ENCODE measurements around the gene RND3.

RND3 gene

DNA sequence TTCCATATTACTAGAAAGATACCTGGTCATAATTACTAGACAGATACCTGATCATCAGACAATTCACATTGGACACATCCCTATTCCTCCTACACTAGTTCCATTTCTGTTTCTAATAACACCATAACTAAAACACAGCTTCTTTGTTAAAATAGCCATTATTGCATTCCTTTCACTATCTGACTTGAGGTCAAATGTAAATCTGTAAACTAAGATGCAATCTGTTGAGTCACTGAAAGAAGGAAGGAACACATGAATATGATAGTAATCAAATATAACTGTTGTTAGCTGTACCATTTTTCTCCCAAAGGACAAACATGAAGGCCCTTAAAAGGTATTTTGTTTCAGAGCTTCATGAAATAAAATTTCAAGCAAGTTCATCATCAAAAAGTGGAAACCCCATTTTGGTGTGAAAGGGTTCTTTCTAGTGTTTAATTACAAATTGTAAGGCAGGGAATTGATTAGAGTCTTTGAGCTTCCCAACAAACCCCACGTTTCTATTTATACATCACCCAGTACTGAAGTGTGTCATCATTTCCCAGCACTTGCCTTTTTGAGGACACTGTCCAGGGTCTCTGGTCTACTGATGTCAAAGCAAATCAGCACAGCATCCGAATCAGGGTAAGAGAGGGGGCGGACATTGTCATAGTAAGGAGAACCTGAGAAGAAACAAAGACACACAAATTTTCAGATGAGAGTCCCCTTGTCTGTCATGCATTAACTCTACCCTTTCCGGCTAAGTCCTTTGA lies 13.0 kb downstream of the RND3 start:
- DNase-seq, result no peak

GRCh38 chr2:150473767-150474166 lies 13.7 kb downstream of the RND3 start:
- no peak for DNase-seq

GRCh38 chr2:150472511-150472899 lies 15.0 kb downstream of the RND3 start:
- peak; percentile 64 to 87 (median 69) for DNase-seq

GRCh38 chr2:150471813-150472510 lies 15.5 kb downstream of the RND3 start:
- no peak for DNase-seq

DNA sequence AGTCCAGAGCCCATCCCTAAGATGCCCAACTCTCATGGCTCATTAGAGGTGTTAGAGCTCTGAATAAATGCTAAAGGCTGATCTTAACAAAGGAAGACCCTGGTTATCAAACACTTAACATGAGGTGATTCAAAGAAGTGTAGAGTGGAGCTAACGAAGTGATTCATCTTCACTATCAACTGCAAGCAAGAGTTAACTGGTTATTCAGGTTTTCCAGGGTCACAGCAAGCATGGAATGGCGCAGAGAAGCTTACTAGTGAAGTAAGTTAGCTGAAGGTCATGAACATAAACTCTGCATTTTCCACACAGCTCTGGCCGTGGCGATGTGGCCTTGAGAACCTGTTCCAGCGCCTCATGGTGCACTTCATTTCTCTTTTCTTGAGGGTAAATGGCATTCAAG lies 17.0 kb downstream of the RND3 start:
- DNase-seq, result no peak

DNA sequence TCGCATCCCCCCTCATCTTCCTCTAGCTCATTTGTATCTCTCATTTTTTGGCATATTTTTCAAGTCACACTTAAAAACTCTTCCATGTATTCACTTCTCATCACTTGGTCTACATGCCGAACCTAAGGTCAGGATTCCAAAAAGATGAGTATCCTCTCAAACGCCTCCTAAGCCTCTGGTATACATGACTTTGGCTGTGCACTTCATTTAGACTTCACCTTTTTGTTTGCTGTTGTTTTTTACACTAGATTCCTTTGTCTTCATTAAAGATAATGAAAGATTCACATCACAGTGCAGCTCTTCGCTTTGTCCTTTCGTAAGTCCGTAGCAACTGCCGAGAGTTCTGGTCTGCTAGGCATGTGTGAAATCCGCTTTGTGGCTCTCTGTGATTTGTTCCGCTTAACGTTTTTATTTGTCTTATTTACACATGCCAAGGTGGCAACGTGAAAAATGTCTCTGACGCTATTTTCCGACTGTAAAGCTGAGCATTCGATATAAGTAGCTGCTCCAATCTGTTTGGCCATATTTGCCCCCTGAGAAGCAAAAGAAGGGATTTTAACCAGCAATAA lies 17.7 kb downstream of the RND3 start:
- DNase-seq, result no peak

GRCh38 chr2:150468350-150468960 lies 19.0 kb downstream of the RND3 start:
- DNase-seq, result no peak

DNA sequence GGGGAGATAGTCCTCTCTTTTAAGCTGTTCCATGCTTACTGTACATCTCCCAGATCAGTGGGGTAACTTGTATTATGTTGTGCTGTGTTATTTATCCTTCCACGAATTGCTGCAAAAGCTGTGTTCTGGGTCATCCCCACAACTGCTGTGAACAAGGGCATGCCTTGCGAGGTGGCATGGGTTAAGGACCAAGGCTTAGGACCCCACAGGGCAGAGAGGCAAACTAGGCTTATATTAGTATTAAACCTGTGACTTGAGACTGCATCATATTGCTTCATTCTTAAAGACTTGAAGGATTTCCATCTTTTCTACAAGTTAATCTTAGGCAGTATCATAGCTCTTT lies 19.9 kb downstream of the RND3 start:
- DNase-seq, result no peak

GRCh38 chr2:150466741-150467620 lies 20.5 kb downstream of the RND3 start:
- DNase-seq, result peak in 1 of 3 donors; percentile 53

DNA sequence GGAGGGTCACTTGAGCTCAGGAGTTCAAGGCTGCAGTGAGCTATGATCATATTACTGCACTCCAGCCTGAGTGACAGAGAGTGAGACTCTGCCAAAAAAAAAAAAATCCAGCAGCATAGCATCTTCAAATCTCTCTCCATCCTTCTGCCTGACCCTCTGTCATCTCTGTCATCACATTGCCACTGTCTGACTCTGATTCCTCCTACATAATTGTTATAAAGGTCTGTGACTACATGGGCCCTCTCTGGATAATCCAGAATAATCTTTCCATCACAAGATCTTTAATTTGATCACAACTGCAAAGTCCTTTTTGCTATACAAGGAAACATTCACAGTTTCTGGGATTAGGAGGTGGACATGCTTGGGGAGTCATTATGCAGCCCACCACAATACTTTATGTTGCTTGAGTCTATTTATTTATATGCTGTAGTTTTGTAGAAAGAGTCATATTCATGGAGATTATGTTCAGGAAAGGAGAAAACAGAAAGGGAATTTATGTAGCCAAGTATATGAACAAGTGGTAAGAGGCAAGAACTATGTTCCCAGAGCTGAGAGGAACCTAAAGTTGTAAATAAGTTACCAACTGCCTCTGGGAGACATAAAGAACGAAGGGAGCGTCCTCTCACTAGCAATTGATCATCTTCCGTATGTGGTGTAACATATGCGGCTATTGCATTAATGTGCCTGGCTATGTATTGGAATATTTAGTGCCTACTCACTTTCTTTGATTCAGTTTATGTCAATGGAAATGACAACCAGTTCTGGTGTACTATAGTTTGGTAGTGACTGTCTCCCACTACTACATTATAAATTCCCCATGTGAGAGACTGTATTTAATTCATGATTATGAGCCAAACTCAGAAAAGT lies 21.5 kb downstream of the RND3 start:
- DNase-seq, result no peak

- no peak for DNase-seq
Observed at GRCh38 chr2:150464986-150465385, 22.5 kb downstream of the RND3 start.

DNA sequence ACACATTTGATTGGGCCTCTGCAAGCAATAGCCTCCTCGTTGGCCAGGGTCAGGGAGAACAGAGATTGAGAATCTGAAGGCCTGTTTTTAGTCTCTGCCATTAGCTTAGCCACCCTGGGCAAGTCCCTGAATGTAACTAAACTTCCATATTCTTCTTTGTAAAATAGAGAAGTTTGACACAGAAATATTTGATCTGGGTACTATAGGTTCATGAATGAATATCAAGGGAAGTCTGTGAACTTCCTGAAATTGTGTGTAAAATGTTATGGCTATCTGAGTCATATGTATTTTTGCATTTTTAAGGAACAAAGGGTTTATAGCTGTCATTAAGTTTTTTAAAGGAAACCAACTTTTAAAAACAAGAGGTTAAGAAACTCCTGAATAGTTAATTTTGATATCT lies 23.2 kb downstream of the RND3 start:
- DNase-seq, result peak; percentile 39 to 84 (median 72)

DNA sequence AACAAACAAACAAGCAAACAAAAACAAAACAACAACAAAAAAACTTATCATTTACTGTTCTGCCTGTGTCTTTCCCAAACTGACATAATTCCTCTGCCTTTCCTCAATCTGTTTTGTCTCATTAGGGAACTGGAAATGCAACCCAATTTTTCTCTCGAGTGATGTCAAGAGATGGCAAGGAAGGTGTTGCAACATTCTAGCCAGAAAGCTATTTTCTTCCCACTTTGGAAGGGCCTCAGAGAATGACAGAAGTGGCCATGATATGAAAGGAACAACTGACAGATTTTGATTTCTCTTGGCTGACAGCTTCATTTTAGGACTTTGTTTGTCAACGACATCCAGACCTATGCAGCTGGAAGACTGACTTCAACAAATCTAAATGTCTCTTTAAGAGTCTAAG lies 24.7 kb downstream of the RND3 start:
- DNase-seq, result peak; percentile 20 to 64 (median 39)

GRCh38 chr2:150459281-150459680 lies 28.2 kb downstream of the RND3 start:
- DNase-seq, result no peak

DNA sequence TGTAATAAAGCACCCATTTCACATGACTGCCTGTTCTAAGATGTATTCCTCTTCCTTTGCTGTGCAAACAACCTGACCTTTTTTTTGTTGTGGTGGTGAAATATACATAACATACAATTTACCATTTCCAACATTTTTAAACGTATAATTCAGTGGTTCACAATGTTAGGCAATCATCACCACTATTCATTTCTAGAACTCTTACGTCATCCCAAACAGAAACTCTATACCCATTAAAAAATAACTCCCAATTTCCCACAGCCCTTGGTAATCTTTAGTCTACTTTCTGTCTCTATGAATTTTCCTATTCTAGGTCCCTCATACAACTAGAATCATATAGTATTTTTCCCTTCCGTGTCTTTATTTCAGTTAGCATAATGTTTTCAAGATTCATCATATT lies 36.7 kb downstream of the RND3 start:
- no peak for DNase-seq

DNA sequence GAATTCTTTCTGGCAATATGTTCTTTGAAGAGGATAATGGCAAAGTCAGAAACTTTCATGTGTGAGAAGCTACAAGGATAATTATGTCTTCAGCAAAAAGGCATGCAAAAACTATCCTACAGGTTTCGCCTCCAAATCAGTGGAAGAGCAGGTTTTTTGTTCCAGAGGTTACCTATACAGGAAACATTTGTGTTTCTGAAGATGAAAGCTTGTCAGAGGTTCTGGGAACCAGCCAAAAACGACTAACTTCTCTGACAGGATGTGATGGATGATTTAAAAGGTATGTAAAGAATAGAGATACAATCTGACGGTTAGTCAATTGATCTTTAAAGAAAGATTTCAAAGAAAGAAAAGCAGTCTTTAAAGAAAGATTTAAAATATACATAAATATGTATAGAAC lies 37.6 kb downstream of the RND3 start:
- no peak for DNase-seq

DNA sequence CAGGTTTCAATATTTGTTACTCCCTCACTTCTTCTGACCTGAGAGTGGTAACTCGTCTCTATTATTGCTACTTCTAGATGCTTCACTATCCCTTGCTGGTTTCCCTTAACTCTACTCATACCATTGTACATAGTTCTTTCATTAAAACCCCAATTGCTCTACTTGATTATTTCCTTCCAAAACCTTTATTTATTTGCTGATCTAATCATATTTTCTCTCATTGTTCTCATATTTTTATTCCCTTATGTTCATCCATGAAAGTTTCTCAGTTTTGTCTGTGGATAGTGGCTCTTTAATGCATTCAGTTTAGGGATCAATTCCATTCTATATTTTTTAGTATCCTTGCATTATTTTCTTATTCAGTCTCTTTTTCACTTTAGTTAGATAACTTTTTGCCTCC lies 42.1 kb downstream of the RND3 start:
- no peak for DNase-seq

DNA sequence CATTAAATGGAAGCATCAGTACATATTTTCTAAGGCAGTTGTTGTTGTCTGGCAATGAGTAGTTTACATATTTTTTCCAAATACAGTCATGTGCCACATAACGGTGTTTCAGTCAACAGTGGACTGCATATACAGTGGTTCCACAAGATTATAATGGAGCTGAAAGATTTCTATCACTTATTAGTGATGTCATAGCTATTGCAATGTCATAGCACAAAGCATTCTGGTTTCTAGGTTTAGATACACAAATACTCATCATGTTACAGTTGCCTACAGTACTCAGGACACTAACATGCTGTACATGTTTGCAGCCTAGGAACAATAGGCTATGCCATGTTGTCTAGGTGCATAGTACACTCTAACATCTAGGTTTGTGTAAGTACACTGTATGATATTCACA lies 45.0 kb downstream of the RND3 start:
- no peak for DNase-seq

GRCh38 chr2:150441784-150442183 lies 45.7 kb downstream of the RND3 start:
- DNase-seq, result no peak

DNA sequence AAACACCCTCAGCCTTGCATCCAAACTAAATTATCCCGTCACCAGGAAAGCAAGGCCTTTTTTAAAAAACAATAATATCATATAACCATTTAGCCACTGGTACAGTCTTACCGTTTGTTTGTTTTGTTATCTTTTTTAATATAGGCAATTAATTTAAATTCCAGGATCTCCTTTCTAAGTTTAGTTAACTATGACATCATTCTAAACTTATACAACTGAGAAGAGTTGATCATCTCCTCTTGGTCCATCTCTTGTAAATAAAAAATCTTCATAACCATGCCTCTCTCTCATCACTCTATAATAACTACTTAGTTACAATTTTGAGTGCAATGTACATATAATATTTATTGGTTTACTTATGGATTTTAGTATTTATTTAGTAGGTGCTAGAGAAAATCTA lies 46.2 kb downstream of the RND3 start:
- DNase-seq, result no peak

- DNase-seq, result no peak
Observed at GRCh38 chr2:150438654-150439053, 48.8 kb downstream of the RND3 start.

DNA sequence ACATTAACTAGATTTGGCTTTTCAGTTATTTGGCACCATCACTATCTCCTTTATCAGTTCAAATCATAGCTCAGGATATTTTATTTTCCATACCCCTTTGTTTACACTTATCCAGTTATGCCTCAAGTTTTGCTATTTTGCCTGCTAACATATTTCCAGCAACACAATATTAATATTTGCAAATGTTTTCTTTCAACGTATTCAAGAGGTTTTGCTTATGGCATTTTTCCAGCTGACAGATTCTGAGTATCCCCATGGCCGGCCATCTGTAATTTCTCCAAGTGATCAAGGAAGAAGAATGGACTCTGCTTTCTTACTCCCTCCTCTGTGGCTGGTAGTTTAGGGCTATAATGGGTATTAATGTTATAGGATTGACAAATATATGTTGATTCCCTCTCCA lies 49.4 kb downstream of the RND3 start:
- DNase-seq, result no peak

All from suppressor macrophage treated with lipopolysaccharide for 1 hour (primary cell).